K562 (cell line): ENCODE results near the gene ZNF628. TPM values are rescaled to one million over a fixed set of nuclear protein-coding genes. Genes with fewer than 3 reads are reported as not detected.

Experiments
- CBFB ChIP-seq: sonication (generic); formaldehyde crosslinking; IDR thresholded peaks from 2 replicates; pipeline ENCODE4 v1.4.0; 2020; ENCODE audit warnings: mild to moderate bottlenecking, missing genetic modification reagents
- ELF2 ChIP-seq: fragments of 250-450 bp; sonication (Bioruptor Pico); IDR thresholded peaks from 2 replicates; pipeline ENCODE4 v1.5.0; 2021; ENCODE audit warnings: mild to moderate bottlenecking
- ETS1 ChIP-seq: conservative IDR thresholded peaks from 2 replicates; pipeline ENCODE4 v1.6.1; 2011; ENCODE audit warnings: low read depth, mild to moderate bottlenecking, low read length; ENCODE audit not compliant: control insufficient read depth
- ETS2 ChIP-seq: IDR thresholded peaks from 2 replicates; pipeline ENCODE4 v1.6.1; 2016; ENCODE audit warnings: borderline replicate concordance, missing genetic modification characterization, mild to moderate bottlenecking, moderate library complexity, missing compliant biosample characterization; ENCODE audit not compliant: poor library complexity, severe bottlenecking
- FOXJ3 ChIP-seq: sonication (generic); formaldehyde crosslinking; IDR thresholded peaks from 2 replicates; pipeline ENCODE4 v1.4.0; 2020; ENCODE audit warnings: mild to moderate bottlenecking, missing genetic modification reagents
- GTF2F1 ChIP-seq: IDR thresholded peaks from 2 replicates; pipeline ENCODE4 v1.6.1; 2011; ENCODE audit warnings: low read depth, low read length, improper control_type of control experiment
- HCFC1 ChIP-seq: IDR thresholded peaks from 2 replicates; pipeline ENCODE4 v1.6.1; 2012; ENCODE audit warnings: low read depth, low read length, improper control_type of control experiment
- JUNB ChIP-seq: fragments of 450-650 bp; formaldehyde crosslinking; conservative IDR thresholded peaks from 2 replicates; pipeline ENCODE4 v1.4.0; 2020; ENCODE audit warnings: mild to moderate bottlenecking
- KDM5B ChIP-seq: fragments of 200-600 bp; sonication (generic); IDR thresholded peaks from 2 replicates; pipeline ENCODE4 v1.6.1; 2012; ENCODE audit warnings: low read depth, mild to moderate bottlenecking, moderate library complexity, low read length, control low read depth, inconsistent platforms; ENCODE audit not compliant: insufficient replicate concordance
- L3MBTL2 ChIP-seq: fragments of 450-650 bp; IDR thresholded peaks from 2 replicates; pipeline ENCODE4 v1.6.1; 2016; ENCODE audit warnings: mild to moderate bottlenecking, moderate library complexity
- MIER1 ChIP-seq: fragments of 450-650 bp; IDR thresholded peaks from 2 replicates; pipeline ENCODE4 v1.6.1; 2016; ENCODE audit warnings: antibody characterized with exemption, mild to moderate bottlenecking, low read depth
- MYBL2 ChIP-seq, 2 experiments: fragments of 450-650 bp in 1 of 2; sonication (generic) in 1 of 2; formaldehyde crosslinking in 1 of 2; IDR thresholded peaks; 2 replicates each; pipeline versions ENCODE4 v1.6.1 to v1.8.1; 2017 to 2022; ENCODE audit warnings: borderline replicate concordance in 1 of 2, inconsistent platforms in 1 of 2, low read depth in 1 of 2, mild to moderate bottlenecking in 1 of 2, missing genetic modification reagents in 1 of 2, moderate library complexity in 1 of 2
- NFE2 ChIP-seq: IDR thresholded peaks from 2 replicates; pipeline ENCODE4 v1.6.1; 2014; ENCODE audit warnings: antibody characterized with exemption, low read depth
- NR3C1 ChIP-seq: sonication (generic); formaldehyde crosslinking; IDR thresholded peaks from 2 replicates; pipeline ENCODE4 v1.8.1; 2022; ENCODE audit warnings: missing genetic modification reagents
- POLR2A ChIP-seq: fragments of 450-650 bp; conservative IDR thresholded peaks from 2 replicates; pipeline ENCODE4 v1.6.1; 2016
- POLR2H ChIP-seq: IDR thresholded peaks from 2 replicates; pipeline ENCODE4 v1.6.1; 2016; ENCODE audit warnings: missing genetic modification characterization, low read depth, mild to moderate bottlenecking, control low read depth, missing compliant biosample characterization, moderate library complexity
- SMARCE1 ChIP-seq: fragments of 450-650 bp; IDR thresholded peaks from 2 replicates; pipeline ENCODE4 v1.7.1; 2016; ENCODE audit warnings: mild to moderate bottlenecking
- SOX6 ChIP-seq: fragments of 450-650 bp; IDR thresholded peaks from 2 replicates; pipeline ENCODE4 v1.6.1; 2014; ENCODE audit warnings: mild to moderate bottlenecking
- TAF7 ChIP-seq: fragments of 450-650 bp; IDR thresholded peaks from 2 replicates; pipeline ENCODE4 v1.6.1; 2016; ENCODE audit warnings: missing genetic modification characterization, missing compliant biosample characterization
- TEAD1 ChIP-seq, 2 experiments: fragments of 450-650 bp in 1 of 2; sonication (generic) in 1 of 2; formaldehyde crosslinking; IDR thresholded peaks; 2 replicates each; pipeline versions ENCODE4 v1.4.0 to v1.8.0; 2020 to 2022; ENCODE audit warnings: mild to moderate bottlenecking in 2 of 2, missing genetic modification reagents in 1 of 2
- TOE1 ChIP-seq, 2 experiments: fragments of 450-650 bp in 1 of 2; sonication (generic) in 1 of 2; formaldehyde crosslinking in 1 of 2; IDR thresholded peaks; 2 replicates each; pipeline versions ENCODE4 v1.7.1 to v1.8.0; 2016 to 2022; ENCODE audit warnings: borderline replicate concordance in 2 of 2, mild to moderate bottlenecking in 2 of 2, antibody characterized with exemption in 1 of 2, inconsistent platforms in 1 of 2, low read depth in 1 of 2, missing genetic modification reagents in 1 of 2, moderate library complexity in 1 of 2
- ZC3H8 ChIP-seq: fragments of 450-650 bp; IDR thresholded peaks from 2 replicates; pipeline ENCODE4 v1.6.1; 2017
- ZNF12 ChIP-seq: sonication (generic); formaldehyde crosslinking; IDR thresholded peaks from 2 replicates; pipeline ENCODE4 v1.4.0; 2020; ENCODE audit warnings: mild to moderate bottlenecking, missing genetic modification reagents
- ZNF274 ChIP-seq: IDR thresholded peaks from 2 replicates; pipeline ENCODE4 v1.6.1; 2011; ENCODE audit warnings: low read depth, mild to moderate bottlenecking, low read length, moderate library complexity, borderline replicate concordance
- ZNF668 ChIP-seq: fragments of 250-450 bp; sonication (Bioruptor Pico); IDR thresholded peaks from 2 replicates; pipeline ENCODE4 v1.8.0; 2022; ENCODE audit warnings: mild to moderate bottlenecking, inconsistent platforms
- ZNF830 ChIP-seq: fragments of 250-450 bp; sonication (Bioruptor Pico); IDR thresholded peaks from 2 replicates; pipeline ENCODE4 v1.5.0; 2021; ENCODE audit warnings: mild to moderate bottlenecking
- ZSCAN29 ChIP-seq: fragments of 450-650 bp; IDR thresholded peaks from 2 replicates; pipeline ENCODE4 v1.6.1; 2017
- polyA plus RNA-seq, 8 experiments: library from polyadenylated mRNA; depleted of rRNA in 4 of 8; stranded (reverse) in 5 of 8; unstranded in 3 of 8; fragments of >200 nt; fragmentation: Nextera tagmentation in 2 of 8; fragmentation: Illumina TruSeq in 1 of 8; extraction: Ambion mirVana in 2 of 8; extraction: Trizol in 1 of 8; gene quantifications; 2 replicates each; pipeline versions ENCODE4 v1.2.1 to v1.2.3, GENCODE V29; 2011 to 2014; ENCODE audit warnings: inconsistent platforms in 1 of 8, missing spikeins in 1 of 8
- total RNA-seq, 7 experiments: library from RNA; depleted of rRNA in 6 of 7; stranded (reverse); fragments of >200 nt in 6 of 7; fragmentation: Illumina TruSeq in 2 of 7; extraction: Trizol in 2 of 7; gene quantifications; 2 replicates each; pipeline versions ENCODE4 v1.2.1 to v1.2.3, GENCODE V29; 2011 to 2021; ENCODE audit warnings: low replicate concordance in 1 of 7
- TF ChIP-seq, protein P1 (sequence below): sonication (generic); formaldehyde crosslinking; IDR thresholded peaks from 2 replicates; pipeline ENCODE4 v1.8.1; 2022; ENCODE audit warnings: missing genetic modification reagents

ZNF628 gene
- total and polyA plus RNA-seq, 9 of the 15 experiments (the other 6 are each of a cell fraction or from before 2014, with no cell fraction given): 0.13 to 13.6 (median 2.2) TPM; not detected in 3

GRCh38 chr19:55476100-55476775 is at the start of gene ZNF628 (continued):
- TF ChIP-seq, protein P1, sequence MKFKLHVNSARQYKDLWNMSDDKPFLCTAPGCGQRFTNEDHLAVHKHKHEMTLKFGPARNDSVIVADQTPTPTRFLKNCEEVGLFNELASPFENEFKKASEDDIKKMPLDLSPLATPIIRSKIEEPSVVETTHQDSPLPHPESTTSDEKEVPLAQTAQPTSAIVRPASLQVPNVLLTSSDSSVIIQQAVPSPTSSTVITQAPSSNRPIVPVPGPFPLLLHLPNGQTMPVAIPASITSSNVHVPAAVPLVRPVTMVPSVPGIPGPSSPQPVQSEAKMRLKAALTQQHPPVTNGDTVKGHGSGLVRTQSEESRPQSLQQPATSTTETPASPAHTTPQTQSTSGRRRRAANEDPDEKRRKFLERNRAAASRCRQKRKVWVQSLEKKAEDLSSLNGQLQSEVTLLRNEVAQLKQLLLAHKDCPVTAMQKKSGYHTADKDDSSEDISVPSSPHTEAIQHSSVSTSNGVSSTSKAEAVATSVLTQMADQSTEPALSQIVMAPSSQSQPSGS (CRISPR knock-in tag): no peak
- TF ChIP-seq POLR2A: peak; percentile 70
- no peak for TF ChIP-seq ZNF274
- TF ChIP-seq KDM5B: no peak
- no peak for TF ChIP-seq FOXJ3 (CRISPR knock-in tag)
- TF ChIP-seq POLR2H (tag): no peak
- TF ChIP-seq ZNF830 (CRISPR knock-in tag): 0 out of 2 replicates have a peak, but pooled peaks have one; percentile 32
- no peak for TF ChIP-seq NFE2
- TF ChIP-seq ELF2 (CRISPR knock-in tag): peak; percentile 25; the same call in 1 of the 2 replicates
- peak; percentile 63 for TF ChIP-seq CBFB
- peak; percentile 100 for TF ChIP-seq L3MBTL2
- TF ChIP-seq SOX6: peak; percentile 27; the same call in 1 of the 2 replicates
- 0 out of 2 replicates have a peak, but pooled peaks have one; percentile 19 for TF ChIP-seq GTF2F1
- no peak; a peak in 1 of 4 replicates for TF ChIP-seq TEAD1 (CRISPR knock-in tag; IDR thresholded peaks at IDR 0.05)
- TF ChIP-seq NR3C1 (CRISPR knock-in tag): peak; percentile 84; the same call in 1 of the 2 replicates
- no peak for TF ChIP-seq ZNF12 (CRISPR knock-in tag)
- TF ChIP-seq MYBL2 (IDR thresholded peaks at IDR 0.05; ENCODE audit: low read depth): no peak
- TF ChIP-seq MYBL2 (CRISPR knock-in tag; IDR thresholded peaks at IDR 0.05; ENCODE audit: borderline replicate concordance): no peak
- no peak for TF ChIP-seq SMARCE1
- TF ChIP-seq ETS1: peak; percentile 94
- no peak for TF ChIP-seq ZSCAN29
- peak; percentile 99 for TF ChIP-seq HCFC1
- TF ChIP-seq TAF7 (tag): 0 out of 2 replicates have a peak, but pooled peaks have one; percentile 12
- TF ChIP-seq TOE1 (IDR thresholded peaks at IDR 0.05; ENCODE audit: borderline replicate concordance): no peak; the same call in 1 of the 2 replicates
- peak; percentile 80; the same call in 1 of the 2 replicates for TF ChIP-seq TOE1 (CRISPR knock-in tag; IDR thresholded peaks at IDR 0.05; ENCODE audit: borderline replicate concordance, low read depth)
- no peak for TF ChIP-seq ZNF668 (CRISPR knock-in tag)
- no peak for TF ChIP-seq ZC3H8
- TF ChIP-seq MIER1: 0 out of 2 replicates have a peak, but pooled peaks have one; percentile 24
- TF ChIP-seq JUNB: no peak
- TF ChIP-seq ETS2 (tag): no peak
